Prostate gland (tissue), 2 donors: ENCODE measurements around the gene FASTK.

Experiments
- CTCF ChIP-seq, 4 experiments: fragments of 200-600 bp in 2 of 4; fragments of 450-650 bp in 2 of 4; sonication (generic) in 2 of 4; IDR thresholded peaks; 1 replicate in 3 of 4; 2 replicates in 1 of 4; pipeline ENCODE4 v1.5.1; 2016 to 2019; ENCODE audit warnings: antibody characterized with exemption in 4 of 4, mild to moderate bottlenecking in 2 of 4, moderate library complexity in 2 of 4
- POLR2A ChIP-seq: fragments of 450-650 bp; IDR thresholded peaks from one replicate; pipeline ENCODE4 v1.6.1; 2016; ENCODE audit warnings: antibody characterized with exemption, mild to moderate bottlenecking
- POLR2AphosphoS5 ChIP-seq: sonication (generic); formaldehyde crosslinking; IDR thresholded peaks from one replicate; pipeline ENCODE4 v1.6.1; 2017; ENCODE audit warnings: antibody characterized with exemption

- TF ChIP-seq CTCF (IDR thresholded peaks at IDR 0.05): no peak
- TF ChIP-seq POLR2AphosphoS5: no peak
- TF ChIP-seq POLR2A: no peak
Observed at GRCh38 chr7:151104411-151105235, 24.0 kb upstream of the FASTK start.
